ENCODE data around the gene ACTL8.

ACTL8 gene

GRCh38 chr1:17805869-17806684 is 50.9 kb downstream of the ACTL8 start:
- DNase-seq (ENCODE audit: low spot score), result no peak

- no peak for DNase-seq (ENCODE audit: low spot score)
Measured at GRCh38 chr1:17808816-17809215, 53.7 kb downstream of the ACTL8 start.

GRCh38 chr1:17810668-17811067 is 55.5 kb downstream of the ACTL8 start:
- no peak for DNase-seq (ENCODE audit: low spot score)

- DNase-seq (ENCODE audit: low spot score), result no peak
Measured at GRCh38 chr1:17816511-17816910, 61.4 kb downstream of the ACTL8 start.

- DNase-seq (ENCODE audit: low spot score), result no peak
Measured at GRCh38 chr1:17819129-17819802, 64.1 kb downstream of the ACTL8 start.

GRCh38 chr1:17820198-17820597 is 65.1 kb downstream of the ACTL8 start:
- DNase-seq (ENCODE audit: low spot score), result no peak

- no peak for DNase-seq (ENCODE audit: low spot score)
Measured at GRCh38 chr1:17822741-17823426, 67.8 kb downstream of the ACTL8 start.

GRCh38 chr1:17825273-17826164 is 70.4 kb downstream of the ACTL8 start:
- DNase-seq (ENCODE audit: low spot score), result no peak

GRCh38 chr1:17826165-17826488 is 71.0 kb downstream of the ACTL8 start:
- DNase-seq (ENCODE audit: low spot score), result peak; percentile 87

GRCh38 chr1:17828991-17829390 is 73.9 kb downstream of the ACTL8 start:
- no peak for DNase-seq (ENCODE audit: low spot score)

GRCh38 chr1:17829579-17829978 is 74.4 kb downstream of the ACTL8 start:
- DNase-seq (ENCODE audit: low spot score), result no peak

- peak; percentile 76 for DNase-seq (ENCODE audit: low spot score)
Measured at GRCh38 chr1:17831597-17831996, 76.5 kb downstream of the ACTL8 start.

GRCh38 chr1:17833661-17834501 is 78.7 kb downstream of the ACTL8 start:
- DNase-seq (ENCODE audit: low spot score), result no peak

- no peak for DNase-seq (ENCODE audit: low spot score)
Measured at GRCh38 chr1:17834561-17835100, 79.5 kb downstream of the ACTL8 start.

- peak; percentile 77 for DNase-seq (ENCODE audit: low spot score)
Measured at GRCh38 chr1:17837233-17838030, 82.3 kb downstream of the ACTL8 start.

- DNase-seq (ENCODE audit: low spot score), result no peak
Measured at GRCh38 chr1:17839641-17840196, 84.6 kb downstream of the ACTL8 start.

GRCh38 chr1:17841944-17842343 is 86.8 kb downstream of the ACTL8 start:
- DNase-seq (ENCODE audit: low spot score), result no peak

- DNase-seq (ENCODE audit: low spot score), result no peak
Measured at GRCh38 chr1:17842686-17843085, 87.6 kb downstream of the ACTL8 start.

GRCh38 chr1:17844185-17844826 is 89.2 kb downstream of the ACTL8 start:
- DNase-seq (ENCODE audit: low spot score), result no peak
